ENCODE measurements around the gene MAP3K13. TPM values are rescaled to one million over a fixed set of nuclear protein-coding genes. Genes with fewer than 3 reads are reported as not detected.
"Not testable (repeated sequence)": the region's sequence is repeated elsewhere in the genome, so short reads cannot be mapped to it uniquely, and the experiment has no call there.

MAP3K13 gene
- total RNA-seq, 2 donors from 2014 or later, result 20.7 to 24.7 TPM

DNA sequence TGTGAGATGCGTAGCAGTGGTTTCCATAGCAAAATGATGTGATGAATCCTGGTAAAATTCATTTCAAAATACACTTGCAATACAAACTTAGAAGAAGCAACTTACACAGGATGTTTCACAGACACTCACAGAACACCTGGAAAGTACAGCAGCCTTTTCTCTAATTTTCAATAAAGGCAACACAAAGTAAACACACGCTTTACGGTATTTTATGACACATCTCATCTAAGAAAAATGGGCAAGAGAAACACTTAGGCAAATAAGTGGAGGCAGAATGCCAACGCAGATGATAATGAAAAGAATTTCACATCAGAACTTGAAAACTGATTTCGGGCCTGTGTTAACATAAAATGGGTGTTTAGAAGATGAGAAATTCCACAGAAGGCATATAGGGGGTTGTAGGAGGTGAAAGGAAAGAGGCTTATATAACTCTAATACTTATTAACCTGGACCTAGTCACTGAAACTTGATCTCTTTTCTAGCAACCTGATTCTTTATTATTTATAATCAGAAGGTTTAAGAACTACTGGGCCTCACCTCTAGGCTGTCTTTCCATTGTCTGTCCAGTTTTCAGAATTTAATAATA is 25.6 kb upstream of the MAP3K13 start:
- no peak for DNase-seq (ENCODE audit: low spot score)
- intact Hi-C loops (cut with DNase I), result no loop called here

DNA sequence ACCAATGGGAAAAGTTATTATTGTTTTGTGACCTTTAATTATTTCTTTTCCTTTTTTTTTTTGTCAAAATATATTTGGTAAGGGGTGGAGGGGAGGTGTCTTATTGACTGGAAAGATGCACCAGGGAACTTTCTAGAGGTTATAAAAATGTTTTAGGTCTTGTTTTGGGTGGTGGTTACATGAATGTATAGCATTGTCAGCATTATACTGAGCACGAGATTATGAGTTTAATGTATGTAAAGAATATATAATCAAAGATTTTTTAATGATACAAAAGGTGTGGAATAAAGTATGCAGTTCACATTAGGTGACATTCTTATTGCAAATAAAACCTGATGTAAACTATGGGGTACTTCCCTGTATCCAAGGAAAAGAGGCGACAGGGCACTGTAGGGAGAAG is 23.0 kb upstream of the MAP3K13 start:
- intact Hi-C loops (cut with DNase I), result no loop called here

GRCh38 chr3:185340751-185341150 is 22.2 kb upstream of the MAP3K13 start:
- no peak for DNase-seq (ENCODE audit: low spot score)
- intact Hi-C loops (cut with DNase I), result no loop called here

More for the DNA sequence above, 23.0 kb upstream of the MAP3K13 start:
- DNase-seq (ENCODE audit: low spot score), result no peak

DNA sequence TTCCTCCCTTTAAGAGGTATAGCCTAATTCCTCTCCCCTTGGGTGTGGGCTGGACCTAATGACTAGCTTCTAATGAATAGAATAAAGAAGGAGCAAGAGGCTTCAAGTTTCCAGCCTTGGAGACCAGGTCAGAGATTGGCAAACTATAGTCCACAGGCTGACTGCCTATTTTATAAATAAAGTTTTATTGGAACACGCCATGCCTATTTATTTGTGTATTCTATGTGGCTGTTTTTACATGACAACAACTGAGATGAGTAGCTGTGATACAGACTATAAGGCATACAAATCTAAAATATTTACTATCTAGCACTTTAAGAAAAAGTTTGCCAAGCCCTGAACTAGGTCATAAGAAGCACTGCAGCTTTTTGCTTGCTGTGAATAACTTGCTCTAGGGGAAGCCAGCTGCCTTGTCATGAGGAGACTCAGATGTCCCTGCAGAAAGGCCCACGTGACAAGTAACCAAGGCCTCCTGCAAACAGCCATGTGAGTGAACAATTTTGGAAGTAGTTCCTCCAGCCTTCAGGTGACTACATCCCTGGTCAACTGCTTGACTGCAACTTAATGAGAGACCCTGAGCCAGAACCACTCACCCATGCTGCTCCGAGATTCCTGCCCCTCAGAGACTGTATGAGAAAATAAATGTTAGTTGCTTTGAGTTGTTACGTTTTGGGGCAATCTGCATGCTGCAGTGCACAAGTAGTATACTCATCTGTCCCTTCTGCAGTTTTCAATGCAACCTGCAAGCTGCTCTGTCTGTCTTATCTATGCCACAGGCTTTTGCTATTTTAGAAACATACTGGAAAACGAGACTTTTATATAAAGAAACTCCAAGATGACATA is 21.1 kb upstream of the MAP3K13 start:
- intact Hi-C loops (cut with DNase I), result no loop called here
- no peak for DNase-seq (ENCODE audit: low spot score)

DNA sequence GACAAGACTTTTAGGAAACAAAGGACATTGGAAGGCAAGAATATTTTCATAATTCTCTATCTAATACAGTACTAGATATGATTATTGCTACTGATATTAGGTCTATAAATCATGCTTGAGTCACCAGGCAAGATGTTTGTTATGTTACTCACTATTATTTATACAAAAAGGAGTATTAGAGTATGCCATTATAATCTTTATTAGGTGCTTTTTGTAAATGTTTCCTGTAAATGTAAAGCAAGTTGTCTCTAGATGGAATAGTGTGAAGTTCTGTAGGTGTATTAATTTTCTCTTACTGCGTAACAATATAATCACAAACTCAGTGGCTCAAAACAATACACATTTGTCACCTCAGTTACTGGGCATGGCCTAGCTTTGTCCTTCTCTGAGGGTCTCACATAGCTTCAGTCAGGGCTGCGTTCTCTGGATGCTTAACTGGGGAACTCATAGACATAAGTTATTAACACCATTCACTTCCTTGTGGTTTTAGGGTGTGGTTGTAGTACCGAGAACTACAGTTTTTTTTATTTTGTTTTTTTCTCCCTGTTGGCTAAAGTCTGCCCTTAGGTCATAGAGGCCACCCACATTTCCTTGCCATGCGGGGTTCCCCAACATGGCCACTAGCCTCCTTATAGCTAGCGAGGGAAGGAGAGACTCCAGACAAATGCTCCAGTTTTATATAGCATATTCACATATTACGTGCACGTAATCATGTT is 20.3 kb upstream of the MAP3K13 start:
- intact Hi-C loops (cut with DNase I), result no loop called here
- no peak for DNase-seq (ENCODE audit: low spot score)

GRCh38 chr3:185347399-185347798 is 15.5 kb upstream of the MAP3K13 start:
- intact Hi-C loops (cut with DNase I), result no loop called here
- no peak for DNase-seq (ENCODE audit: low spot score)

DNA sequence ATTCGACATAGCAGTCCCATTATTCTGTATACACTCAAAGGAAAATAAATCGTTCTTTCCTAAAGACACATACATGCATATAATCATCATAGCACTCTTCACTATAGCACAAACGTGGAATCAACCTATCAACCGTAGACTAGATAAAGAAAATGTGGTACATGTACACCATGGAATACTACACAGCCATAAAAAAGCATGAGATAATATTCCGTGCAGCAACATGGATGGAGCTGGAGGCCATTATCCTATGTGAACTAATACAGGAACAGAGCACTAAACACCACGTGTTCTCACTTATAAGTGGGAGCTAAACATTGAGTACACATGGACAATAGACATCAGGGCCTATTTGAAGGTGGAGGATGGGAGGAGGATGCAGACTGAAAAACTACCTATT is 12.1 kb upstream of the MAP3K13 start:
- no peak for DNase-seq (ENCODE audit: low spot score)
- intact Hi-C loops (cut with DNase I), result no loop called here

DNA sequence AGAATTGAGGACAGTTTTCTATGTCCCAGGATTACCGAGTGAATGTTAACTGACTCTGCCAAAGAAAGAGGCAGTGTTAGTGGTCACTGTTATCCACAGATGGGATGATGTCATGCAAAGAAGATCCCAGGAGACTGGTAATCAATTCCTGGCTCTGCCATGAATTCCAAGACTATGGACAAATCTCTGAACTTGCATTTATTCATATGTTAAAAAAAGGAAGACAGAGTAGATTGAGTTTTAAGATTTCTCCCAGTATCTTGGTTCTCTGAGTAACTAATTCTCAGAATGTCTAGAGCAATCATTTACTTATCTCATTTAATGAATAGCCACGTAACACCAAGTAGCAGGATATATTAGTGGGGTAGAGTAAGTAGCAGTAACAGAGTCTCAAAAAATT is 11.5 kb upstream of the MAP3K13 start:
- no peak for DNase-seq (ENCODE audit: low spot score)
- intact Hi-C loops (cut with DNase I), result no loop called here

DNA sequence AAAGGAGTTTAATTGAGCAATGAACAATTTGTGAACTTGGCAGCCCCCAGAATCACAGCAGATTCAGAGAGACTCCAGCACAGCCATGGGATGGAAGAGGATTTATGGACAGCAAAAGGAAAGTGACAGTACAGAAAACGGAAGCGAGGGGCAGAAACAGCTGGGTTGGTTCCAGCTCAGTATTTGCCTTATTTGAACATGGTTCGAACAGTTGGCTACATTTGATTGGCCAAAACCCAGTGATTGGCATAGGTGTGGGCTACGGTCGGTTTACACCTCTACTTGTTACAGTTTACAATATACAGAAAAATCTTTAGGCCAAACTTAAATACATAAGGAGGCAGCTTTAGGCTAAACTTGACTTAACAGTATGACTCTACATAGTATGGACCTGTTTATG is 9.7 kb upstream of the MAP3K13 start:
- intact Hi-C loops (cut with DNase I), result no loop called here
- no peak for DNase-seq (ENCODE audit: low spot score)

DNA sequence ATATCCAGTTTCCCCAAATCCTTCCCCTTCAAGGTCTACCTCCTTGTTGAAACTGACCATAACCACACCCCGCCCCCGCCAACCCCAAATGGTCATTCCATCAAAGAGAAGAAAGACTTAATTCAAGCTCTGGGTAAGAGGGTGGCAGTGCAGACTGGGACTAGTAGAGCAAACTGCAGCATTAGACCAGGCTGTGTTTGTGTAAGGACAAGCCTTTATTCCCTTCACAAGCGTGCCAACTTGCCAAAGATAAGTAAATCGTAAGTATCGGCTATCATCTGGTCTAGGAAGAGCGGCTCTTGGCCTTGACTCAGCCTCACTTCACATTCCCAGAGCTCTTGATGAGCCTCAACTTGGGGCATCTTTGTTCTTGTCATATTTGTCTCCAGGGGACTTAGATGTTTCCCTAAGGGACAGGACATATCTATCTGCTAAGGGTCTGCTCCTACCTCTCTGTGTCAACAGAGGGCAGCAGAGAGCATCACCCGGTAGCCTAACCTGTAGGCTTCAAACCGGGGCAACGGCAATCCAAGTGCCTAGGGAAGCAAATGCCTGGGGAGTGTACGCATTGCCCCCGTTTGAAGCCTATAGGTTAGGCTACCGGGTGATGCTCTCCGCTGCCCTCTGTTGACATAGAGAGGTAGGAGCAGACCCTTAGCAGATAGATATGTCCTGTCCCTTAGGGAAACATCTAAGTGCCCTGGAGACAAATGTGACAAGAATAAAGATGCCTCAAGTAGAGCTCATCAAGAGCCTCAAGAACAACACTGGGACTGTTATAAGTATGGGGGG is 8.9 kb upstream of the MAP3K13 start:
- DNase-seq (ENCODE audit: low spot score), result peak; percentile 83
- intact Hi-C loops (cut with DNase I), result no loop called here

GRCh38 chr3:185356499-185356898 is 6.4 kb upstream of the MAP3K13 start:
- DNase-seq (ENCODE audit: low spot score), result no peak
- intact Hi-C loops (cut with DNase I), result no loop called here

- intact Hi-C loops (cut with DNase I), result no loop called here
- DNase-seq (ENCODE audit: low spot score), result no peak
Measured at GRCh38 chr3:185361920-185362319, 1.0 kb upstream of the MAP3K13 start.

- intact Hi-C loops (cut with DNase I), result no loop called here
- no peak for DNase-seq (ENCODE audit: low spot score)
Measured at GRCh38 chr3:185363662-185364203, 797 bp downstream of the MAP3K13 start.

GRCh38 chr3:185365291-185366073 is 2.5 kb downstream of the MAP3K13 start:
- intact Hi-C loops (cut with DNase I), result no loop called here

GRCh38 chr3:185366074-185366335 is 3.1 kb downstream of the MAP3K13 start:
- DNase-seq (ENCODE audit: low spot score), result no peak
- intact Hi-C loops (cut with DNase I), result no loop called here

More at GRCh38 chr3:185365291-185366073, 2.5 kb downstream of the MAP3K13 start:
- DNase-seq (ENCODE audit: low spot score), result no peak

- DNase-seq (ENCODE audit: low spot score), result no peak
- intact Hi-C loops (cut with DNase I), result no loop called here
Measured at GRCh38 chr3:185366913-185367312, 4.0 kb downstream of the MAP3K13 start.

DNA sequence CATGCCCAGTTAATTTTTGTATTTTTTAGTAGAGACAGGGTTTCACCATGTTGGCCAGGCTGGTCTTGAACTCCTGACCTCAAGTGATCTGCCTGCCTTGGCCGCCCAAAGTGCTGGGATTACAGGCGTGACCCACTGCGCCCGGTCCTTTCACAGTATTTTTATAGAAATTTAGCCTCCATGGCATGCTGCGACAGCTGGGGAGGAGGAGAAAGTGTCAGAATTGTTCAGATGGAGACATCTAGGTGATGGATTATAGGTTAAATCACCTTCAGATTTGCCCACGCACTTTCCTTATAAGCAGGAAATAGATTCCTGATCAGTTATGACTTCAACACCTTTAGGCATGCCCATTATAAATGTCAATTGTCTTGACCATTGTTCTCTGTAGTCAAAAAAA is 7.4 kb downstream of the MAP3K13 start:
- DNase-seq (ENCODE audit: low spot score); intact Hi-C loops (cut with DNase I): not testable (repeated sequence)

DNA sequence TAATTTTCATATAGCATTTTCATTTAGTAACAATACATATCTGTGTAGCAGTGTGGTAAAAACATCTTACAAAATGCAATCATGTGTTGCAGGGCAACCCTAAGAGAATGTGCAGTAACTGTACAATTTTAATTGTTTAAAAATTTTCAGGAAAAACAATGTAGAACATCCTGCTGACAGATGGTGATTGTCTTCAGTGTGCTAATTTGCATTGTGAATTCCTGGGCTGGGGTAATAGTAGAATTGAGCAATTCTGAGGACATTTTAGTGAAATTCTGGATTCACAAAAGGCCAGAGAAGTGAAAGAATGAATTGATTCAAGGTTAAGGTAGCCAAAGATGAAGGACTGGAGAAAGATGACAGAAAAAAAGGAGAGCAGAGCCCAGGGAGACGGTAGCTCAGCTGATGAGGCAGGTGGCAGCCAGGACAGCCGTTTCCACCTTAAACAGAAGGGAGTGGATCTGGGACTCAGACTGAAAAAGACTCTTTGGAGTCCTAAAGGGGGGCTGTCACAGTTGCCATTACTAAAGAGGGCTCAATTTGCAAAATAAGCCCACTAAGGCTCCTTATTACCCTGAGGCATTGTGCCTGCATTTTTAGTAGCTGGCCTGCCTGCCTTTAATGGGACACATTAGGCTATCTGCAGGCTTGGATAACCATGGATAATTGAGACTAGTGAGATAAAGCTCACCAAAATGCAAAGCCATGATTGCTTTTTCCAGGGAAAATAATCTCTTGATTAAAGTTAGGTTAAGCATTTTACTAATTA is 8.6 kb downstream of the MAP3K13 start:
- DNase-seq (ENCODE audit: low spot score), result no peak

More for the DNA sequence above, 8.6 kb downstream of the MAP3K13 start:
- intact Hi-C loops (cut with DNase I), result no loop called here

All from posterior vena cava (tissue), 2 donors.